Esophagus (tissue), 2 donors: ENCODE results near the gene NBEA. TPM values are rescaled to one million over a fixed set of nuclear protein-coding genes. Genes with fewer than 3 reads are reported as not detected.

ENCODE experiments used
- H3K27ac ChIP-seq, 2 donors: one replicate each; pipeline ENCODE4 v1.5.1; 2013; ENCODE audit warnings: low read depth in 2 of 2, mild to moderate bottlenecking in 2 of 2, inconsistent platforms in 1 of 2, low read length in 1 of 2, moderate library complexity in 1 of 2
- H3K27me3 ChIP-seq, 2 donors: one replicate each; pipeline ENCODE4 v1.6.1; 2013; ENCODE audit warnings: low read length in 2 of 2, control low read depth in 1 of 2, mild to moderate bottlenecking in 1 of 2; ENCODE audit not compliant: insufficient read depth in 2 of 2, control insufficient read depth in 1 of 2
- H3K36me3 ChIP-seq, 2 donors: one replicate each; pipeline ENCODE4 v1.6.1; 2013; ENCODE audit warnings: low read length in 1 of 2; ENCODE audit not compliant: control insufficient read depth in 2 of 2, insufficient read depth in 2 of 2
- H3K4me1 ChIP-seq, 2 donors: one replicate each; pipeline ENCODE4 v1.6.1; 2013; ENCODE audit warnings: low read length in 1 of 2; ENCODE audit not compliant: control insufficient read depth in 2 of 2, insufficient read depth in 2 of 2
- H3K4me3 ChIP-seq, 2 donors: one replicate each; pipeline ENCODE4 v1.5.1; 2013; ENCODE audit warnings: low read length in 2 of 2, mild to moderate bottlenecking in 2 of 2, low read depth in 1 of 2, moderate library complexity in 1 of 2
- H3K9me3 ChIP-seq, 2 donors: one replicate each; pipeline ENCODE4 v1.6.1; 2013; ENCODE audit warnings: mild to moderate bottlenecking in 2 of 2, low read depth in 1 of 2, low read length in 1 of 2, moderate library complexity in 1 of 2; ENCODE audit not compliant: control insufficient read depth in 2 of 2, insufficient read depth in 1 of 2
- WGBS, 2 donors: extraction: QIAGEN DNeasy Blood & Tissue Kit; methylation state at CpG; one replicate each; pipeline ENCODE4 v1.1.7; 2013; 5-methylcytosine and 5-hydroxymethylcytosine counted together
- polyA plus RNA-seq, 2 donors: library from polyadenylated mRNA; stranded (reverse); fragments of 200-250 nt; gene quantifications; one replicate each; pipeline ENCODE4 v1.2.3, GENCODE V29; 2013
- donor health status: healthy with polysubstance abuse.
- donor health status: Bipolar disorder and iron deficiency.

NBEA gene
- polyA plus RNA-seq, 2 donors, result 0.51 to 1.6 TPM

GRCh38 chr13:35144166-35144890 lies 202.3 kb downstream of the NBEA start:
- Histone ChIP-seq H3K9me3 (no peaks in the 10 kb centered on the region), H3K27ac (no peak overlapping the region), H3K4me1 (no peaks in the 10 kb centered on the region), H3K36me3 (no peaks in the 10 kb centered on the region), H3K27me3 (no peaks in the 10 kb centered on the region), H3K4me3 (no peak overlapping the region)
- 60 to 66% methylated on average over 2 of the region's 2 CpGs for WGBS, 2 donors

DNA sequence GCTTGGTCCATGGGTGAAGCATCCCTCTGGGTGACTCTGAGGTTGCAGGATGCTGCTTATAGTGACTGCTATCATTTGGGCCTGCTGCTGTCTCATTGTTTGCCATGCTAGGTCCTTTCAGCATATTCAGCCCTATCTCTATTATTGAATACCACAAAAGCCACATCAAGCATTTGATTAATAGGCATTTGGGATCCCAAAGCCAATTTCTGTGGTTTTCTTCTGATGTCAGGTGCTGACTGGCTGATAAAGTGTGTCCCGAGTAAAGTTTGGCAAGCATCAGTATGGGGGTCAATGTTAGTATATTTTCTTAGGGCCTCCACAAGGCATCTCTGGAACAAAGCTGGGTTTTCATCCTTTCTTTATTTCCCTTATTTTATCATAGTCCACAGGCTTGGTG lies 204.6 kb downstream of the NBEA start:
- H3K4me1 ChIP-seq, result no peaks in the 10 kb centered on the region
- H3K27ac ChIP-seq, result no peak overlapping the region
- no peaks in the 10 kb centered on the region for H3K36me3 ChIP-seq
- H3K27me3 ChIP-seq, result no peaks in the 10 kb centered on the region
- no peaks in the 10 kb centered on the region for H3K9me3 ChIP-seq
- 70 to 81% methylated on average over 1 of the region's 1 CpG for whole genome bisulfite sequencing, 2 donors
- no peak overlapping the region for H3K4me3 ChIP-seq

- Histone ChIP-seq H3K4me1 (no peaks in the 10 kb centered on the region), H3K27me3 (no peaks in the 10 kb centered on the region), H3K4me3 (no peak overlapping the region), H3K9me3 (no peaks in the 10 kb centered on the region), H3K36me3 (no peaks in the 10 kb centered on the region), H3K27ac (no peak overlapping the region)
- WGBS, 2 donors, result 43 to 45% methylated on average over 3 of the region's 3 CpGs
Observed at GRCh38 chr13:35157143-35157755, 215.2 kb downstream of the NBEA start.

DNA sequence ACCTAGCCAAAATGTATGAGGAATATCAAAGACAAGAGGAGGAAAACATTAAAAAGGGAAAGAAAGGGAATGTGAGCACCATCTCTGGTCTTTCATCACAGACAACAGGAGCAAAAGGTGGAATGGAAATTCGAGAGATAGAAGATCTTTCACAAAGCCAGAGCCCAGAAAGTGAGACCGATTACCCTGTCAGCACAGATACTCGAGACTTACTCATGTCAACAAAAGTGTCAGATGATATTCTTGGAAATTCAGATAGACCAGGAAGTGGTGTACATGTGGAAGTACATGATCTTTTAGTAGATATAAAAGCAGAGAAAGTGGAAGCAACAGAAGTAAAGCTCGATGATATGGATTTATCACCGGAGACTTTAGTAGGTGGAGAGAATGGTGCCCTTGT lies 217.0 kb downstream of the NBEA start:
- H3K4me3 ChIP-seq, result no peak overlapping the region
- H3K4me1 ChIP-seq, result no peaks in the 10 kb centered on the region
- no peaks in the 10 kb centered on the region for H3K9me3 ChIP-seq
- H3K27ac ChIP-seq, result no peak overlapping the region
- H3K27me3 ChIP-seq, result no peaks in the 10 kb centered on the region
- WGBS, 2 donors, result 77 to 80% methylated on average over 5 of the region's 5 CpGs
- no peaks in the 10 kb centered on the region for H3K36me3 ChIP-seq

DNA sequence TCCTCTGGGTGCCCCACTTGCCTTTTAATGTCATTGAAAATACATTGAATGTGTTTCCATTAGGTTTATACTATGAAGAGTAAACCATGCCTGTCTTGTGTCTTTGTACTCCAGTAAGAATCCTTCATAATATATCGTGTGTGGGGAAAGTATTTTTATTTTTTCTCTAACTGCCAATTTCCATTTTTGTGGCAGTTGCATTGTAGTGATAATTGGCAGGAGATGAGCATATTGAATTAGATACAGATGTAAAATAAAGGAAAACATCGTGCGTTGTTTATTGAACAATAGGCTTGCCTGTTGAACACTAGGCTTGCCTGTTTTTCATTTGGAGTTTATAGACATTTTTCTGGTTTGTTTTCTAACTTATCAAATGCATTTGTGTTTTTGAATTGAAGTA lies 218.8 kb downstream of the NBEA start:
- no peaks in the 10 kb centered on the region for H3K36me3 ChIP-seq
- no peaks in the 10 kb centered on the region for H3K4me1 ChIP-seq
- H3K9me3 ChIP-seq, result no peaks in the 10 kb centered on the region
- H3K4me3 ChIP-seq, result no peak overlapping the region
- no peak overlapping the region for H3K27ac ChIP-seq
- no peaks in the 10 kb centered on the region for H3K27me3 ChIP-seq
- WGBS, 2 donors, result 60 to 69% methylated on average over 3 of the region's 3 CpGs

DNA sequence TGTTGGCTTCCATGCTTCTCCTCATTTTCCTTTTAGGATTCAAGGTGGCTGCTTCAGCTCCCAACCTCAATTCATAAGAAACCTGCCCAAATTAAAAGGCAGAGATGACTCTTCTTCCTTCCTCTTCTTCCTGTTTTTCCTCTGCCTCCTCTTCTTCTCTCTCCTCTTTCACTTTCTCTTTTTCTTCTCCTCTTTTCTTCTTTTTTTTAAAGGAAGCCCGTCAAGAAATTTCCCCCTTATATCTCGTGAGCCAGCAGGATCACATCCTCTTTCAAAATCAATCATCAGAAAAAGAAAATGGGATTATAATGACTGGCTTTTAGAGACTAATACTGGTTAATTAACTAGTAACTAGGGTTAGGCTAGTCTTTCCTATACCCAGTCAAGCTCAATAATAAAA lies 220.3 kb downstream of the NBEA start:
- Histone ChIP-seq H3K27ac (no peak overlapping the region), H3K36me3 (no peaks in the 10 kb centered on the region), H3K27me3 (no peaks in the 10 kb centered on the region), H3K9me3 (no peaks in the 10 kb centered on the region), H3K4me1 (no peaks in the 10 kb centered on the region), H3K4me3 (no peak overlapping the region)
- WGBS, 2 donors, result 30 to 48% methylated on average over 2 of the region's 2 CpGs

DNA sequence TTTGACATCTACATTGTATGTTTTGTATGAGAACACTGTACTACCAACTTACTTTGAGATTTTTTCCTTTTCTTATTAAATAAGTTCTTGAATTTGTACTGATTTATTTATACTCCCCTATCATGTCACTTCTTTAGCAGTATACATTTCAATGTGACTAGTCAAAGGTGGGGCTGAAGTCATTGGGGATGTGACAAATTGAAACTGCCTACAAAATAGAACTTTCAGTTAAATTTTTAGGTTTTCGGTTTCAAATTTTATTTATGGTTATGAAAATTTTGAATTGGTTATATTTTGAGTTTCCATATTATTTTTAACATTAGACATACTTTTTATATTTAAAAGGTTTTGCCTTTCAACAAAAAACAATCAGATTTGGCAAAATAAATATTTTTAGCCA lies 221.6 kb downstream of the NBEA start:
- H3K36me3 ChIP-seq, result no peaks in the 10 kb centered on the region
- no peak overlapping the region for H3K27ac ChIP-seq
- no peaks in the 10 kb centered on the region for H3K27me3 ChIP-seq
- H3K4me1 ChIP-seq, result no peaks in the 10 kb centered on the region
- H3K4me3 ChIP-seq, result no peak overlapping the region
- no peaks in the 10 kb centered on the region for H3K9me3 ChIP-seq
- WGBS, 2 donors, result 85 to 95% methylated on average over 1 of the region's 1 CpG

DNA sequence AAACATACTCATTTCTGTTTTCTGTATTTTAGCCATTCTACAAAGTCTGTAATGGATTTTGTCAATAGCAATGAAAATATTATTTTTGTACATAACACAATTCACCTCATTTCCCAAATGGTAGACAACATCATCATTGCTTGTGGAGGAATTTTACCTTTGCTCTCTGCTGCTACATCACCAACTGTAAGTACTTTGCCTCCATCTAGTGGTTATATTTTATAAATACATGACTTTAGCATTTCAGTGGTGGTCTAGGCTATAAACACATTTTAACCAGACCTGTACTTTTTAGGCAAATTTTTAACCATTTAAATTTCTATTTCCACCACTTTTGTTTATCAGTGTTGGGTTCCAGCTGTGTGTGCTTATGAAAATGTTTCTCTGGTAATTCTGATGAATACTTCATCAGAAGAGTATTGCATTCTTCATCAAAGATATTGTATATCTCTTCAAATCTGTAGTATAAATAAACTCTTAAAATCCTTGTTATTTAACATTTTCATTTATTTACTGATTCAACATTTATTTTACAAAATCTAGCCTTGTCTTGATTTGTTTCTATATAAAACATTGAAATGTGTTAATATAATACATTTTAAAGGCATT lies 222.4 kb downstream of the NBEA start:
- no peaks in the 10 kb centered on the region for H3K27me3 ChIP-seq
- H3K27ac ChIP-seq, result no peak overlapping the region
- H3K36me3 ChIP-seq, result no peaks in the 10 kb centered on the region
- H3K4me3 ChIP-seq, result no peak overlapping the region
- H3K9me3 ChIP-seq, result no peaks in the 10 kb centered on the region
- H3K4me1 ChIP-seq, result no peaks in the 10 kb centered on the region

DNA sequence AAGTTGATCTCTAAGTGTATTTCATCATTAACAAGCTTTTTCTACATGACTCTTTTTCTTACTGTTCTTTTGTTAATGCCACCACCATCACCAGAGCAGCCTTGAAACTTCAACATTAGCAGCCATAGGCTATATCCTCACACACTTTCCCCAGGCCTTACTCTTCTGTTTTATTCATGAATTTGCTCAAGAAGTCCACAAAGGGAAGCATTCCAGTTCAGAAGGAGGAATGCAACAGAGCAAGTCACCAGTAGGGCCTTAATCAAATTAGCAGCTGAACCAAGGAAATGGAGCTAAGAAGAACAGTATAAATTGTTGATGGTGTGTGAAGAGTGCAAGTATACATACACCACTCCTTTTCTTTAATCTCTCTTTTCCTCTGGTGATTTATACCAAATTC lies 223.1 kb downstream of the NBEA start:
- Histone ChIP-seq H3K27ac (no peak overlapping the region), H3K4me3 (no peak overlapping the region), H3K27me3 (no peaks in the 10 kb centered on the region), H3K9me3 (no peaks in the 10 kb centered on the region), H3K36me3 (no peaks in the 10 kb centered on the region), H3K4me1 (no peaks in the 10 kb centered on the region)

- H3K27ac ChIP-seq, result no peak overlapping the region
- no peaks in the 10 kb centered on the region for H3K4me1 ChIP-seq
- WGBS, 2 donors, result 73 to 84% methylated on average over 2 of the region's 2 CpGs
- H3K4me3 ChIP-seq, result no peak overlapping the region
- no peaks in the 10 kb centered on the region for H3K9me3 ChIP-seq
- H3K27me3 ChIP-seq, result no peaks in the 10 kb centered on the region
- no peaks in the 10 kb centered on the region for H3K36me3 ChIP-seq
Observed at GRCh38 chr13:35179494-35179893, 237.4 kb downstream of the NBEA start.
